IPS-NIHi11 (cell line): ENCODE results near the gene CBR3.

ENCODE experiments used
- DNase-seq: peaks from one replicate; pipeline ENCODE4 v3.0.0; 2012; ENCODE audit warnings: mixed read lengths, low spot score

The CBR3 gene

DNA sequence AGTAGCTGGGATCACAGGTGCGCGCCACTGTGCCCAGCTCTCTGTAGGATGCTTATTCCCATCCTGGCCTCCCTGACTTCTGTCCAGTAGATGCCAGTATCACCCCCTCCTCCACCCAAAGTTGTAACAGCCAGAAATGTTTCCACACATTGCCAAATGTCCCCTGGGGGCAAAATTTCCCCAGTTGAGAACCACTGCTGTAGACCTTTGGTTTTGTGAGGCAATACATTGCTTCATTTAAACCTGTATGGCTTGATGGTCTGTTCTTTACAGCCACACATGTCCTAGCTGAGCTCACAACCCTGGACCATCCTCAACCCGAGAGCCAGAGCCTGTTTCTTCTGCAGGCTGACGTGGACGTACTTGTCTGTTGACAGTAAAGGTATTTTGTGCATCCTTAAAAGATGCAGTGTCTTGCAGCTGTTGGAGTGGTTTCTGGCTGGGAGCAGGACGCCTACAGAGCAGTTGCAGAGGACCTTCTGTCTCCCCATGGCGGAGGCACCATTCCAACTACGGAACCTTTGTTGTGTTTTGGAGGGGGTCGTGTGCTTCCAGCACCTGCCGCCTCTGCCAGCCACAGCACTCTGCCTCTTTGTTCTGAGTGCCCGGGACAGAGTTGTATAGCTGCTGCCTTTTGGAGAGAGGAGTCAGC, 48.4 kb downstream of the CBR3 start:
- DNase-seq, result no peak

DNA sequence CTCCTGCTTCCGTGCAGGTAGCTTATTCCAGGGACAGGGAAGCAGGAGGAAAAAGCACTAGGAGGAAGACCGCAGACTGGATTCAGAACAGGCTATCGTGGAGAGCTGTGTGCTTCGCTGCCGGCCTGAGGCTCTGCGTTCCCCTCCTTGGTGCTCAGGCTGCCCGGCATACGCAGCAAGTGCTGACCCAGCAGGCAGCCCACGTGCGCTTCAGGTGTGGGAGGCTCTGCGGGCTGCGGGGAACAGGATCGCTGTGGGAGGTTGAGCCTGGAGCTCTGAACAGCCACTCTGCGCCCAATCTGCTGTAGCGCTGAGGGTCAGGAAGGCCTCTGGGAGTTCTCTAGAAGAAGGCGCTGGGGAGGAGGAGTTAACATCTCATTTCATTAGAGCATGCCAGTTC, 49.7 kb downstream of the CBR3 start:
- no peak for DNase-seq

- DNase-seq, result no peak
Observed at GRCh38 chr21:36185523-36185922, 50.6 kb downstream of the CBR3 start.

DNA sequence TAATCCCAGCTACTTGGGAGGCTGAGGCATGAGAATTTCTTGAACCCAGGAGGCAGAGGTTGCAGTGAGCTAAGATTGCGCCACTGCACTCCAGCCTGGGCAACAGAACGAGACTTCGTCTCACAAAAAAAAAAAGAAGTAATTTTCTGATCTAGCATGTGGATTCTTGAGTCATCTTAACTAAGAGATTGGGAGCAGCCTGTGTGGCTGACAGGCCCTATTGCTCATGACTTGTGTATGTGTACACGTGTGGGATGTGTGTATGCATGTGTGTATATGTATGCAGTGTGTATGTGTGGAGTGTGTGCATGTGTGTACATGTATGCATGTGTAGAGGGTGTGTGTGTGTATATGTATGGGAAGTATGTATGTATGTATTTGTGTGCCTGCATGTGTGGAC, 51.2 kb downstream of the CBR3 start:
- no peak for DNase-seq

GRCh38 chr21:36186506-36187399, 51.9 kb downstream of the CBR3 start:
- no peak for DNase-seq

- DNase-seq, result no peak
Observed at GRCh38 chr21:36188081-36188681, 53.3 kb downstream of the CBR3 start.

DNA sequence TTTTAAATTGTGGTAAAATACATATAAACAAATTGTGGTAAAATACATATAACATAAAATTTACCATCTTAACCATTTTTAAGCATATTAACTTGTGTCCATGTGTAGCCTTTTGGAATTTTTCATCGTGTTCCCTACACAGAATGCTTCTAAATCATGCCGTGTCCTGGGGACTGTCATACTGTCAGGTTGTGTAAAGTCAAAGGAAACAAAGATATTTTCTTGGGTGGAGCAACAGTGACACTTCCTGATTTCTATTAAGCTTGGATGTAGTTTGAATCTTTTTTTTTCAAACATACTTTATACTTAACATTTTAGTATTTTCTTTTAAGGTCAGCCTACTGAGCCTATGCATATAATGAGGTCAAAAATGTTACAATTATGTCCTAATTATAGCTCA, 54.1 kb downstream of the CBR3 start:
- DNase-seq, result no peak

DNA sequence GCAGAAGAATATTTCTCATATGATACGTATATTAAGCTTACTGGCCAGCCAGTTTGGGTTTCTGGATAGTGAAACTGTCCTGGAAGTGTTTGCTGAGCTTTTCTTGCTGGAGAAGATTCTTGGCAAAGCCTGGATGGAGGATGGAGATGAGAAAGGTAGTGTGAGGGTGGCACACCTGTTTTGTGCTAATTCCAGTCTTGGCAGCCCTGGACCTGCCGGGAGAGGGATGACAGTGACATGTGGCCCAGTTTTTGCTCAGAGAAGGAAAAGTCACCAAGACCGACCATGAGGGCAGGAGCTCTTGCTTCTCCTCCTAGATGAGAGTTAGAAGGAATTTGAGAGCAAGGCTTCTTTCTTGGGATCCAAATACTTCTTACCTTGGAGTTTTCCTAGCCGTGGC, 55.9 kb downstream of the CBR3 start:
- no peak for DNase-seq

GRCh38 chr21:36193200-36193599, 58.3 kb downstream of the CBR3 start:
- DNase-seq, result no peak

GRCh38 chr21:36194024-36194423, 59.1 kb downstream of the CBR3 start:
- DNase-seq, result no peak

DNA sequence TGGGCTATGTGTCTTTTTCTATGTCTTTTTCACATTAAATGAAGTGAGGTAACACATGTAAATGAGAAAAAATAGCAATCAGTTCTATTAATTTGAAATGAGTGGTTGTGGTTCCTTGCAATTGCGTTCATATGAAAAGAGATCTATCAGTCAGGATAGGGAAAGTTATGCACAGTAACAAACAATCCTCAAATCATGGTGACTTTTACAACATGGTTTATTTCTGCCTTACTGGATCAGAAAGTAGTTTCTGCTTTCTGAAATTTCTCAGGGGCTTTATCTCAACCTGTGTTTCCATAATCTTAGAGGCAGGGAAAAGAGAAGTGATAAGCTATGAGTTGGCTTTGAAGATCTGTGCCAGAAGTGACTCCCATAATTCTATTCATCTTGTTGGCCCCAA, 60.7 kb downstream of the CBR3 start:
- no peak for DNase-seq
